ENCODE measurements around the gene NCEH1. TPM values are rescaled to one million over a fixed set of nuclear protein-coding genes. Genes with fewer than 3 reads are reported as not detected.

NCEH1 gene, protein sequence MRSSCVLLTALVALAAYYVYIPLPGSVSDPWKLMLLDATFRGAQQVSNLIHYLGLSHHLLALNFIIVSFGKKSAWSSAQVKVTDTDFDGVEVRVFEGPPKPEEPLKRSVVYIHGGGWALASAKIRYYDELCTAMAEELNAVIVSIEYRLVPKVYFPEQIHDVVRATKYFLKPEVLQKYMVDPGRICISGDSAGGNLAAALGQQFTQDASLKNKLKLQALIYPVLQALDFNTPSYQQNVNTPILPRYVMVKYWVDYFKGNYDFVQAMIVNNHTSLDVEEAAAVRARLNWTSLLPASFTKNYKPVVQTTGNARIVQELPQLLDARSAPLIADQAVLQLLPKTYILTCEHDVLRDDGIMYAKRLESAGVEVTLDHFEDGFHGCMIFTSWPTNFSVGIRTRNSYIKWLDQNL
- total RNA-seq: 10 to 100 TPM in 3 of 4 donors, 1 to 10 TPM in 1; 6.4 to 85.8 (median 12.1) TPM

- TF ChIP-seq CTCF (IDR thresholded peaks at IDR 0.05; ENCODE audit: low read depth): no peak
Observed at GRCh38 chr3:172710664-172711453, at the start of gene NCEH1. NCEH1 (minus strand) TSS chr3:172711067; CDS start chr3:172710984, 83 bp downstream.

DNA sequence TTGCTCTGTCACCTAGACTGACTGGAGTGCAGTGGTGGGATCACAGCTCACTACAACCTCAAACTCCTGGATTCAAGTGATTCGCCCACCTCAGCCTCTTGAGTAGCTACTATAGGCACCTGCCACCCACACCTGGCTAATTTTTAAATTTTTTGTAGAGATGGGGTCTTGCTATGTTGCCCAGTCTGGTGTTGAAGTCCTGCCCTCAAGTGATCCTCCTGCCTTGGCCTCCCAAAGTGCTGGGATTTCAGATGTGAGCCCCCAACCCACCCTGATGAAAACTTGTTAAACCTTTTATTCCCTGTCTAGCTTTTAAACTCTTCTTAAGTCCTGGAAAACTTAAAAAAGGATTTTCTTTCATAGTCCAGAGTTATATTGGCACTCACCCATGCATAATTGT is 42.3 kb upstream of the NCEH1 start:
- TF ChIP-seq CTCF (IDR thresholded peaks at IDR 0.05; ENCODE audit: low read depth): no peak

GRCh38 chr3:172752651-172753050 is 41.8 kb upstream of the NCEH1 start:
- TF ChIP-seq CTCF (IDR thresholded peaks at IDR 0.05; ENCODE audit: low read depth): no peak

GRCh38 chr3:172751175-172751704 is 40.4 kb upstream of the NCEH1 start:
- no peak for TF ChIP-seq CTCF (IDR thresholded peaks at IDR 0.05; ENCODE audit: low read depth)

- no peak for TF ChIP-seq CTCF (IDR thresholded peaks at IDR 0.05; ENCODE audit: low read depth)
Observed at GRCh38 chr3:172750368-172751174, 39.7 kb upstream of the NCEH1 start, which contains the start of gene ECT2. ECT2 (plus strand) TSS chr3:172750726; CDS start chr3:172754531, 3,805 bp downstream.

DNA sequence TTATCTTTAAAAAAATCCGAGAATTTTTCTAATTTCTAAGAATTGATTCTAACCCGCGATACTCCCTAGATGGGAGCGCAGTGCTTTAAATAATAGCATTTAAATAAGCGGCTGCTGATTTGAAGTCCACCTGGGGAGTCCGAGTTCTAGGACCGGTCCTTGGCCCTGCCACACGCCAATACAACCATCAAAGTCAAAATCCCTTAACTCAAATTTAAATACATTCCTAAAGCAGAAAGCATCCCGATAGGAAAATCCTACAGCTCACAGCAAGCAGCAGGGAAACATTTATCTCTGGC is 39.2 kb upstream of the NCEH1 start:
- TF ChIP-seq CTCF (IDR thresholded peaks at IDR 0.05; ENCODE audit: low read depth): no peak

All from subcutaneous adipose tissue (tissue), 4 donors.